ENCODE measurements around the gene ADAMTS8. TPM values are rescaled to one million over a fixed set of nuclear protein-coding genes. Genes with fewer than 3 reads are reported as not detected.

Gene ADAMTS8
- total and polyA plus RNA-seq, 9 of the 15 experiments (the other 6 are each of a cell fraction or from before 2014, with no cell fraction given) = not detected

- TF ChIP-seq ESRRA (IDR thresholded peaks at IDR 0.05; ENCODE audit: borderline replicate concordance, low read depth) = no peak
- TF ChIP-seq EWSR1 (IDR thresholded peaks at IDR 0.05; ENCODE audit: borderline replicate concordance, low read depth, partially characterized antibody) = no peak
Observed at GRCh38 chr11:130404727-130405126, 23.7 kb downstream of the ADAMTS8 start (continued).

- Histone ChIP-seq H3K4me3 (no peak overlapping the region), H4K20me1 (replicated peaks; ENCODE audit: control insufficient read depth, insufficient read depth, low read length) (peaks cover 3% of the 10 kb centered on the region; the same call in 1 of the 2 replicates), H3K9me3 (replicated peaks; ENCODE audit: control insufficient read depth, insufficient read depth, low read depth, low read length) (no peaks in the 10 kb centered on the region), H3K4me2 (ENCODE audit: insufficient read depth, low read length) (no peak overlapping the region), H3K9me1 (ENCODE audit: control insufficient read depth, insufficient read depth, low read length) (no peaks in the 10 kb centered on the region), H3K79me2 (ENCODE audit: control insufficient read depth, insufficient read depth, low read length) (no peaks in the 10 kb centered on the region), H3K9ac (ENCODE audit: insufficient read depth in 1 of 2, low read depth in 2 of 2, low read length in 2 of 2) (no peak overlapping the region), H3K36me3 (ENCODE audit: control insufficient read depth, insufficient read depth, low read length) (no peaks in the 10 kb centered on the region), H2AFZ (ENCODE audit: low read depth, low read length) (no peak overlapping the region), H3K27ac (ENCODE audit: extremely low read depth, low read depth, low read length) (no peak overlapping the region), H3K4me1 (replicated peaks in 1 of 2; ENCODE audit: control insufficient read depth in 2 of 2, insufficient read depth in 2 of 2, low read length in 2 of 2) (no peaks in the 10 kb centered on the region), H3K27me3 (ENCODE audit: control insufficient read depth in 2 of 2, insufficient read depth in 2 of 2, low read length in 2 of 2) (peaks cover 35 to 86% of the 10 kb centered on the region in 2 experiments)
- intact Hi-C loops (cut with micrococcal nuclease) = no loop called here
- no peak for FAIRE-seq
- DNase-seq (ENCODE audit: extremely low read depth in 1 of 4, low spot score in 3 of 4) = no peak
- in situ Hi-C loops (cut with MboI) = no loop called here
- no TSS peak for BruUV-seq (replicated peaks)
- WGBS (ENCODE audit: insufficient coverage, low coverage, missing lambda C conversion rate) = 6% methylated on average over 3 of the region's 3 CpGs
- POLR2A ChIA-PET = interaction anchor here (1.2 kb wide), 1 partner anchor 11 kb away, joined by 4 read pairs; no protein-coding TSS in a partner anchor
- CTCF ChIA-PET (ENCODE audit: low intra/inter-chr PET ratio) = interaction anchor here (0.6 kb wide), 1 partner anchor 491 kb away, joined by 4 read pairs; no protein-coding TSS in a partner anchor
- no peak for ATAC-seq
- no peak for TF ChIP-seq FOXP1 (CRISPR knock-in tag; IDR thresholded peaks at IDR 0.05)
- TF ChIP-seq KAT8 (IDR thresholded peaks at IDR 0.05; ENCODE audit: low read depth) = no peak
- TF ChIP-seq GTF3C2 (IDR thresholded peaks at IDR 0.05; ENCODE audit: borderline replicate concordance, extremely low read depth, insufficient read length) = no peak
- TF ChIP-seq BCOR (IDR thresholded peaks at IDR 0.05) = no peak
- TF ChIP-seq CBX5 (IDR thresholded peaks at IDR 0.05; ENCODE audit: borderline replicate concordance, low read depth) = no peak
- TF ChIP-seq ELF1 (tag; IDR thresholded peaks at IDR 0.05) = no peak
- TF ChIP-seq SRSF1 (IDR thresholded peaks at IDR 0.05; ENCODE audit: low read depth, low read length) = no peak
- no peak for TF ChIP-seq UBTF (IDR thresholded peaks at IDR 0.05; ENCODE audit: borderline replicate concordance in 1 of 2, low read depth in 2 of 2, low read length in 2 of 2)
- no peak for TF ChIP-seq NONO (IDR thresholded peaks at IDR 0.05; ENCODE audit: low read depth in 2 of 2, low read length in 1 of 2)
- no peak for TF ChIP-seq MYBL2 (IDR thresholded peaks at IDR 0.05; ENCODE audit: low read depth)
- no peak for TF ChIP-seq MYBL2 (CRISPR knock-in tag; IDR thresholded peaks at IDR 0.05; ENCODE audit: borderline replicate concordance)
- no peak for TF ChIP-seq PKNOX1 (IDR thresholded peaks at IDR 0.05)
- TF ChIP-seq BMI1 (IDR thresholded peaks at IDR 0.05; ENCODE audit: low read length) = no peak
- TF ChIP-seq ZFPM2 (CRISPR knock-in tag; IDR thresholded peaks at IDR 0.05) = no peak
Observed at GRCh38 chr11:130403967-130404366, 24.4 kb downstream of the ADAMTS8 start.
